ENCODE data around the gene RMRP.

- no peak for TF ChIP-seq CTCF (conservative IDR thresholded peaks at IDR 0.05; ENCODE audit: low read depth, low read length)
- no peak for TF ChIP-seq POLR2A (IDR thresholded peaks at IDR 0.05; ENCODE audit: low read depth, low read length)
- TF ChIP-seq ELK1 (IDR thresholded peaks at IDR 0.05; ENCODE audit: borderline replicate concordance, low read depth, low read length): no peak
- no peak for TF ChIP-seq RFX5 (IDR thresholded peaks at IDR 0.05; ENCODE audit: low read depth, low read length)
- TF ChIP-seq RAD21 (IDR thresholded peaks at IDR 0.05; ENCODE audit: low read length): no peak
- no peak for TF ChIP-seq RCOR1 (IDR thresholded peaks at IDR 0.05; ENCODE audit: insufficient replicate concordance, low read length)
- no peak for TF ChIP-seq BHLHE40 (IDR thresholded peaks at IDR 0.05; ENCODE audit: low read depth, low read length)
- TF ChIP-seq SMC3 (IDR thresholded peaks at IDR 0.05; ENCODE audit: low read depth, low read length): no peak
- no peak for TF ChIP-seq MAZ (IDR thresholded peaks at IDR 0.05; ENCODE audit: borderline replicate concordance, low read depth, low read length)
- no peak for TF ChIP-seq NFE2L2 (IDR thresholded peaks at IDR 0.05; ENCODE audit: low read depth, low read length)
Measured at GRCh38 chr9:35675204-35675603, 17.4 kb upstream of the RMRP start.
